Activated CD4-positive, alpha-beta T cell treated with anti-CD3 and anti-CD28 coated beads for 48 hours (primary cell): ENCODE measurements around the gene AUTS2.

Experiments used
- DNase-seq: peaks from one replicate; pipeline ENCODE4 v3.0.0-alpha.2; 2020

Gene AUTS2

GRCh38 chr7:70836946-70837345 is 1238.7 kb downstream of the AUTS2 start:
- no peak for DNase-seq

GRCh38 chr7:70837589-70837988 is 1239.3 kb downstream of the AUTS2 start:
- DNase-seq: no peak

- DNase-seq: no peak
These were observed 1240.1 kb downstream of the AUTS2 start for GRCh38 chr7:70838292-70838907.
